AG04449 (cell line): ENCODE results near the gene GYPC.

ENCODE experiments used
- CTCF ChIA-PET: fragments of 350-600 bp; formaldehyde crosslinking; extraction: SDS; loops from one replicate; lab custom pipeline; 2021; ENCODE audit warnings: antibody characterized with exemption; lab: Yijun Ruan, JAX
- POLR2A ChIA-PET: fragments of 400-600, 350-600 bp; formaldehyde crosslinking; extraction: SDS; loops from one replicate; lab custom pipeline; 2020; ENCODE audit warnings: antibody characterized with exemption, inconsistent platforms; lab: Yijun Ruan, JAX
- DNase-seq: peaks from one replicate; pipeline ENCODE4 v3.0.0-alpha.2; 2010; ENCODE audit warnings: low read depth, low spot score
- H3K4me3 ChIP-seq: 2 replicates; pipeline ENCODE4 v1.5.1; 2011; ENCODE audit warnings: low read depth, mild to moderate bottlenecking, control low read depth, low read length
- CTCF ChIP-seq: IDR thresholded peaks from one replicate; pipeline ENCODE4 v1.5.1; 2011; ENCODE audit warnings: mild to moderate bottlenecking, moderate library complexity, low read length, control low read depth, inconsistent platforms; ENCODE audit not compliant: insufficient read depth; ENCODE audit errors: missing control alignments

GYPC gene

GRCh38 chr2:126655500-126656430 lies at the start of gene GYPC:
GYPC (plus strand) TSS chr2:126656158; CDS start chr2:126656264, 106 bp downstream.
- H3K4me3 ChIP-seq = peak within 1 kb of the TSS; percentile 69
- POLR2A ChIA-PET = no interaction called here
- CTCF ChIA-PET = no interaction called here
- no peak for TF ChIP-seq CTCF
- peak; percentile 12 for DNase-seq

- ChIA-PET CTCF (no interaction called here), POLR2A (no interaction called here)
- DNase-seq = no peak
- no peak for TF ChIP-seq CTCF
- no peak overlapping the region for H3K4me3 ChIP-seq
Observed at GRCh38 chr2:126614524-126615227, 41.3 kb upstream of the GYPC start.

GRCh38 chr2:126616606-126617069 lies 39.3 kb upstream of the GYPC start:
- DNase-seq = no peak
- TF ChIP-seq CTCF = no peak
- no peak overlapping the region for H3K4me3 ChIP-seq
- CTCF ChIA-PET = interaction anchor here (1.2 to 1.3 kb wide), 3 partner anchors 17 to 160 kb away, joined by 3 read pairs; no protein-coding TSS in a partner anchor
- POLR2A ChIA-PET = no interaction called here

GRCh38 chr2:126620302-126620701 lies 35.7 kb upstream of the GYPC start:
- POLR2A ChIA-PET = no interaction called here
- no peak for DNase-seq
- TF ChIP-seq CTCF = no peak
- no peak overlapping the region for H3K4me3 ChIP-seq
- CTCF ChIA-PET = no interaction called here

- CTCF ChIA-PET = interaction anchor here (0.8 kb wide), 1 partner anchor 18 kb away, joined by 3 read pairs; no protein-coding TSS in a partner anchor
- DNase-seq = no peak
- TF ChIP-seq CTCF = no peak
- POLR2A ChIA-PET = no interaction called here
- H3K4me3 ChIP-seq = no peak overlapping the region
Observed at GRCh38 chr2:126623000-126623399, 33.0 kb upstream of the GYPC start.

GRCh38 chr2:126627643-126628042 lies 28.3 kb upstream of the GYPC start:
- ChIA-PET CTCF (no interaction called here), POLR2A (no interaction called here)
- DNase-seq = no peak
- no peak overlapping the region for H3K4me3 ChIP-seq
- no peak for TF ChIP-seq CTCF
